Measurements from ENCODE around the gene HBS1L. TPM values are rescaled to one million over a fixed set of nuclear protein-coding genes. Genes with fewer than 3 reads are reported as not detected.

HBS1L gene
- total and polyA plus RNA-seq, 9 of the 15 experiments (the other 6 are each of a cell fraction or from before 2014, with no cell fraction given): 101 to 199 (median 145) TPM

- TF ChIP-seq, protein P1, sequence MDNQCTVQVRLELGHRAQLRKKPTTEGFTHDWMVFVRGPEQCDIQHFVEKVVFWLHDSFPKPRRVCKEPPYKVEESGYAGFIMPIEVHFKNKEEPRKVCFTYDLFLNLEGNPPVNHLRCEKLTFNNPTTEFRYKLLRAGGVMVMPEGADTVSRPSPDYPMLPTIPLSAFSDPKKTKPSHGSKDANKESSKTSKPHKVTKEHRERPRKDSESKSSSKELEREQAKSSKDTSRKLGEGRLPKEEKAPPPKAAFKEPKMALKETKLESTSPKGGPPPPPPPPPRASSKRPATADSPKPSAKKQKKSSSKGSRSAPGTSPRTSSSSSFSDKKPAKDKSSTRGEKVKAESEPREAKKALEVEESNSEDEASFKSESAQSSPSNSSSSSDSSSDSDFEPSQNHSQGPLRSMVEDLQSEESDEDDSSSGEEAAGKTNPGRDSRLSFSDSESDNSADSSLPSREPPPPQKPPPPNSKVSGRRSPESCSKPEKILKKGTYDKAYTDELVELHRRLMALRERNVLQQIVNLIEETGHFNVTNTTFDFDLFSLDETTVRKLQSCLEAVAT (IDR thresholded peaks at IDR 0.05): 0 out of 4 replicates have a peak, but pooled peaks of 1 of the 2 experiments have one; percentile 5
- TF ChIP-seq NFRKB (IDR thresholded peaks at IDR 0.05; ENCODE audit: low read depth): 0 out of 2 replicates have a peak, but pooled peaks have one; percentile 47
- TF ChIP-seq HNRNPK (IDR thresholded peaks at IDR 0.05; ENCODE audit: low read depth, low read length, poor library complexity, severe bottlenecking): no peak
- TF ChIP-seq HCFC1 (IDR thresholded peaks at IDR 0.05; ENCODE audit: low read depth, low read length): no peak
- 0 out of 2 replicates have a peak, but pooled peaks have one; percentile 62 for TF ChIP-seq GTF2E2 (tag; IDR thresholded peaks at IDR 0.05)
- peak in 1 of 2 experiments; percentile 2; a peak in 1 of 4 replicates for TF ChIP-seq ARNT (IDR thresholded peaks at IDR 0.05)
Observed at GRCh38 chr6:135084916-135085269, 30.3 kb upstream of the HBS1L start (continued).

DNA sequence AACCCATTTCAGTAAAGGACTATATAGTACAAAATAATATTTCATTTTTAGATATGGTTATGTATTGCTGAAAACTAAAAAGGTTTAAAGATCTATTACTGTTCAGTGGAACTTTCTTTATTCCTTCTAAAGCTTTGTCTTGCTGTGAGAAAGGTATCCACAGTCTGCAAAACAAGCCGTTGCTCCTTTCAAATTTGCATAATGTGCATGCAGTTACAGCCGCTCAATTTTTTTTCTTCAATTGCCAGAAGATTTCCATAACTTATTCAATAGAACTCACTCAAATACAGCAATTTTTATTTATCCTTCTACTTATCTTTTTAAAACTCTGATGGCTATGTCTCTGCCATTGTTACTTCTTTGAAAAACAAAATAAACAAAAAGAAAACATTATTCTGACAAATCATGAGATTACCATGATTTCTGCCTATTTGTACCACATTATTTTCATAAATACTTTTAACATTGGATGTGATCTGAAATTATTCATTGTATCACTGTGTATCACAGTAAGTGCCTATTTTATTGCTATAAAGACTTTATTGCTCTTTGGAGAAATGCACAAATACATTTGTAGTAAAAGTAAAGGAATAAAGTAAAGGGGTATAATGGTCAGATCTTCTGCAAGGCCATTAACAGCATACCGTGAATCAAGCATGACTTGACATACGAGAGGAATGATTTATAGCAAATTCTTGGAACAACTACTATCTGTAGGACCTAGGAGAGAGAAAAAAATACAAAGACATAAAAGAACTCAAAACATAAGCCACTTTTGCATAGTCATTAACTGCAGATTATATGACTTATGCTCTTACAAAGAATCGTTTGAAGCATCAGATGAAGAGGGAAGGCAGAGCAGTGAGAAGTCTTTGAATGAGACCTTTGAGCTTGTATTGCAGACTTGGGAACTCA lies 29.6 kb upstream of the HBS1L start:
- ChIA-PET POLR2A (interaction anchor here (0.6 to 2.3 kb wide), 5 partner anchors 10 to 64 kb away, joined by 3 to 7 read pairs (median 3); partner anchors contain the start of gene HBS1L), CTCF (ENCODE audit: low intra/inter-chr PET ratio) (no interaction called here)
- peak; percentile 88 for FAIRE-seq
- Histone ChIP-seq H3K9me1 (ENCODE audit: control insufficient read depth, insufficient read depth, low read length) (no peaks in the 10 kb centered on the region), H3K9me3 (replicated peaks; ENCODE audit: control insufficient read depth, insufficient read depth, low read depth, low read length) (peaks cover 32% of the 10 kb centered on the region), H3K4me2 (ENCODE audit: insufficient read depth, low read length) (0 out of 2 replicates have a peak overlapping the region, but pooled peaks have one; percentile 11), H4K20me1 (replicated peaks; ENCODE audit: control insufficient read depth, insufficient read depth, low read length) (no peaks in the 10 kb centered on the region), H2AFZ (ENCODE audit: low read depth, low read length) (peak overlapping the region; percentile 56), H3K79me2 (ENCODE audit: control insufficient read depth, insufficient read depth, low read length) (no peaks in the 10 kb centered on the region), H3K4me1 (replicated peaks in 1 of 2; ENCODE audit: control insufficient read depth in 2 of 2, insufficient read depth in 2 of 2, low read length in 2 of 2) (peaks cover 23 to 48% of the 10 kb centered on the region in 2 experiments), H3K36me3 (ENCODE audit: control insufficient read depth, insufficient read depth, low read length) (peaks cover 7% of the 10 kb centered on the region; the same call in 2 of the 3 replicates), H3K27ac (ENCODE audit: extremely low read depth, low read depth, low read length) (peak overlapping the region; percentile 79), H3K9ac (ENCODE audit: insufficient read depth in 1 of 2, low read depth in 2 of 2, low read length in 2 of 2) (peak overlapping the region in 1 of 2 experiments; percentile 52; a peak in 1 of 4 replicates), H3K27me3 (ENCODE audit: control insufficient read depth in 2 of 2, insufficient read depth in 2 of 2, low read length in 2 of 2) (no peaks in the 10 kb centered on the region), H3K4me3 (no peak overlapping the region)
- BruUV-seq (replicated peaks): no TSS peak
- in situ Hi-C loops (cut with MboI): no loop called here
- peak; percentile 25 to 87 (median 50) for DNase-seq (ENCODE audit: extremely low read depth in 1 of 4, low spot score in 3 of 4)
- intact Hi-C loops (cut with micrococcal nuclease): loop anchor here (2.0 to 10.0 kb wide), 3 partner anchors 61 to 241 kb away; no protein-coding TSS in a partner anchor
- WGBS (ENCODE audit: insufficient coverage, low coverage, missing lambda C conversion rate): 0% methylated on average over 5 of the region's 5 CpGs
- peak; percentile 80 for ATAC-seq
- TF ChIP-seq ZNF175 (CRISPR knock-in tag; IDR thresholded peaks at IDR 0.05; ENCODE audit: low read depth) (no peak), CBX5 (IDR thresholded peaks at IDR 0.05; ENCODE audit: borderline replicate concordance, low read depth) (no peak), KDM5B (IDR thresholded peaks at IDR 0.05; ENCODE audit: insufficient replicate concordance, low read depth, low read length) (no peak), E4F1 (CRISPR knock-in tag; IDR thresholded peaks at IDR 0.05; ENCODE audit: borderline replicate concordance) (no peak), MAZ (CRISPR knock-in tag; conservative IDR thresholded peaks at IDR 0.05 in 1 of 2, IDR thresholded peaks at IDR 0.05 in 1 of 2) (no peak), PTBP1 (IDR thresholded peaks at IDR 0.05; ENCODE audit: low read depth, low read length) (no peak), KDM2B (CRISPR knock-in tag; IDR thresholded peaks at IDR 0.05) (no peak), ZNF79 (CRISPR knock-in tag; IDR thresholded peaks at IDR 0.05; ENCODE audit: low read depth) (no peak), POLR2H (tag; IDR thresholded peaks at IDR 0.05; ENCODE audit: low read depth) (peak; percentile 63)
